Stimulated activated CD8-positive, alpha-beta memory T cell treated with anti-CD3 and anti-CD28 coated beads, Interleukin-12 subunit alpha, Interleukin-12 subunit beta, amount 100 ng/mL, for 4 hours (primary cell): ENCODE measurements around the gene PIN1.
"Not testable (repeated sequence)": the region's sequence is repeated elsewhere in the genome, so short reads cannot be mapped to it uniquely, and the experiment has no call there.

Experiments
- DNase-seq: peaks from one replicate; pipeline ENCODE4 v3.0.0-alpha.2; 2020; ENCODE audit warnings: low read depth

PIN1 gene

GRCh38 chr19:9818734-9819595, 16.2 kb upstream of the PIN1 start, which contains the start of gene FBXL12:
Gene FBXL12, minus strand, starts transcription at chr19:9819079. Its CDS starts 266 bp downstream, at chr19:9818813.
- DNase-seq = peak; percentile 100

GRCh38 chr19:9819596-9819909, 15.6 kb upstream of the PIN1 start:
- no peak for DNase-seq

GRCh38 chr19:9820034-9820433, 15.1 kb upstream of the PIN1 start:
- DNase-seq = not testable (repeated sequence)

GRCh38 chr19:9823816-9824215, 11.3 kb upstream of the PIN1 start:
- no peak for DNase-seq

GRCh38 chr19:9827289-9828238, 7.6 kb upstream of the PIN1 start, which contains the start of gene UBL5:
Gene UBL5, plus strand, starts transcription at chr19:9827918. Its CDS starts 420 bp downstream, at chr19:9828338.
- peak; percentile 80 for DNase-seq

GRCh38 chr19:9828551-9829063, 6.5 kb upstream of the PIN1 start:
- DNase-seq = no peak

GRCh38 chr19:9834307-9834725, 802 bp upstream of the PIN1 start:
- DNase-seq = no peak

- DNase-seq = no peak
Observed at GRCh38 chr19:9835507-9835949, 410 bp downstream of the PIN1 start.

GRCh38 chr19:9836021-9836420, 903 bp downstream of the PIN1 start:
- no peak for DNase-seq

- DNase-seq = no peak
Observed at GRCh38 chr19:9838324-9838723, 3.2 kb downstream of the PIN1 start.

GRCh38 chr19:9839415-9839814, 4.3 kb downstream of the PIN1 start:
- DNase-seq = no peak

GRCh38 chr19:9842834-9843625, 7.9 kb downstream of the PIN1 start:
- DNase-seq = no peak

GRCh38 chr19:9843626-9844273, 8.6 kb downstream of the PIN1 start:
- not testable (repeated sequence) for DNase-seq

- DNase-seq = peak; percentile 28
Observed at GRCh38 chr19:9847087-9847671, 12.1 kb downstream of the PIN1 start.

GRCh38 chr19:9848060-9848459, 12.9 kb downstream of the PIN1 start:
- DNase-seq = no peak

- no peak for DNase-seq
Observed at GRCh38 chr19:9848762-9849161, 13.6 kb downstream of the PIN1 start.

- DNase-seq = no peak
Observed at GRCh38 chr19:9849791-9850190, 14.7 kb downstream of the PIN1 start.

GRCh38 chr19:9850235-9850959, 15.3 kb downstream of the PIN1 start:
- DNase-seq = no peak

- DNase-seq = no peak
Observed at GRCh38 chr19:9854282-9854846, 19.2 kb downstream of the PIN1 start.

- no peak for DNase-seq
Observed at GRCh38 chr19:9856609-9857008, 21.5 kb downstream of the PIN1 start.
